GM12878 (cell line): Measurements from ENCODE around the gene GTF2B.
"Not testable (repeated sequence)": the region's sequence is repeated elsewhere in the genome, so short reads cannot be mapped to it uniquely, and the experiment has no call there.

ENCODE experiments used
- CREB1 ChIP-seq: IDR thresholded peaks from 2 replicates; pipeline ENCODE4 v1.6.1; 2012; ENCODE audit warnings: low read depth, mild to moderate bottlenecking, inconsistent platforms
- EZH2 ChIP-seq: IDR thresholded peaks from 2 replicates; pipeline ENCODE4 v1.6.1; 2012; ENCODE audit warnings: low read depth, mild to moderate bottlenecking, control low read depth, inconsistent platforms, low read length, borderline replicate concordance; ENCODE audit not compliant: control insufficient read depth
- HCFC1 ChIP-seq: fragments of 150-350 bp; IDR thresholded peaks from 2 replicates; pipeline ENCODE4 v1.6.1; 2014; ENCODE audit warnings: low read length
- NFIC ChIP-seq: IDR thresholded peaks from 2 replicates; pipeline ENCODE4 v1.6.1; 2012; ENCODE audit warnings: low read depth, mild to moderate bottlenecking, inconsistent platforms, low read length, moderate library complexity
- SP1 ChIP-seq: IDR thresholded peaks from one replicate; pipeline ENCODE4 v1.6.1; 2011; ENCODE audit warnings: low read depth, low read length
- TF ChIP-seq, protein P1 (sequence below), 3 experiments: IDR thresholded peaks in 2 of 3; conservative IDR thresholded peaks in 1 of 3; 2 replicates each; pipeline ENCODE4 v1.5.1; 2011; ENCODE audit warnings: low read depth in 3 of 3, low read length in 3 of 3, mild to moderate bottlenecking in 3 of 3, control low read depth in 2 of 3, moderate library complexity in 2 of 3, inconsistent platforms in 1 of 3, mixed read lengths in 1 of 3; ENCODE audit not compliant: control insufficient read depth in 2 of 3, insufficient read depth in 1 of 3; ENCODE audit errors: extremely low read depth in 1 of 3
- TF ChIP-seq, protein P2 (sequence below): IDR thresholded peaks from 2 replicates; pipeline ENCODE4 v1.6.1; 2011; ENCODE audit warnings: borderline replicate concordance, low read depth, mild to moderate bottlenecking, moderate library complexity, mixed read lengths, low read length; ENCODE audit not compliant: insufficient read depth; ENCODE audit errors: extremely low read length
- TF ChIP-seq, protein P3 (sequence below): fragments of 450-650 bp; IDR thresholded peaks from 2 replicates; pipeline ENCODE4 v1.6.1; 2017; ENCODE audit warnings: low read depth, mild to moderate bottlenecking, moderate library complexity
- TF ChIP-seq, protein P4 (sequence below): fragments of 450-650 bp; IDR thresholded peaks from 2 replicates; pipeline ENCODE4 v1.6.1; 2017; ENCODE audit warnings: mild to moderate bottlenecking
- TF ChIP-seq, protein P5 (sequence below): fragments of 450-650 bp; IDR thresholded peaks from 2 replicates; pipeline ENCODE4 v1.6.1; 2016; ENCODE audit warnings: mild to moderate bottlenecking, moderate library complexity, borderline replicate concordance
- TF ChIP-seq, protein P6 (sequence below): IDR thresholded peaks from 2 replicates; pipeline ENCODE4 v1.6.1; 2012; ENCODE audit warnings: mild to moderate bottlenecking, low read depth, low read length
- TF ChIP-seq, protein P7 (sequence below): fragments of 150-350 bp; IDR thresholded peaks from 2 replicates; pipeline ENCODE4 v1.6.1; 2016; ENCODE audit warnings: low read depth, low read length

DNA sequence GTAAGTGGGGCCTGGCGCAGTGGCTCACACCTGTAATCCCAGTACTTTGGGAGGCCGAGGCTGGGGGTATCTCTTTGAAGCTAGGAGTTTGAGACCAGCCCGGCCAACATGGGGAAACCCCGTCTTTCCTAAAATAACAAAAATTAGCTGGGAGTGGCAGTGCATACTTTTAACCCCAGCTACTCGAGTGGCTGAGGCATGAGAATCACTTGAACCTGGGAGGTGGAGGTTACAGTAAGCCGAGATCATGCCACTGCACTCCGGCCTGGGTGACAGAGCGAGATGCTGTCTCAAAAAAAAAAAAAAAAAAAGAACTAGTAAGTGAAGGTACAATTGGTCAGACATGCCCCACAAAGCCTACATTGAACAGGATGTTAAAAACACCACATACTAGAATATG is 10.7 kb downstream of the GTF2B start:
- TF ChIP-seq, protein P1, sequence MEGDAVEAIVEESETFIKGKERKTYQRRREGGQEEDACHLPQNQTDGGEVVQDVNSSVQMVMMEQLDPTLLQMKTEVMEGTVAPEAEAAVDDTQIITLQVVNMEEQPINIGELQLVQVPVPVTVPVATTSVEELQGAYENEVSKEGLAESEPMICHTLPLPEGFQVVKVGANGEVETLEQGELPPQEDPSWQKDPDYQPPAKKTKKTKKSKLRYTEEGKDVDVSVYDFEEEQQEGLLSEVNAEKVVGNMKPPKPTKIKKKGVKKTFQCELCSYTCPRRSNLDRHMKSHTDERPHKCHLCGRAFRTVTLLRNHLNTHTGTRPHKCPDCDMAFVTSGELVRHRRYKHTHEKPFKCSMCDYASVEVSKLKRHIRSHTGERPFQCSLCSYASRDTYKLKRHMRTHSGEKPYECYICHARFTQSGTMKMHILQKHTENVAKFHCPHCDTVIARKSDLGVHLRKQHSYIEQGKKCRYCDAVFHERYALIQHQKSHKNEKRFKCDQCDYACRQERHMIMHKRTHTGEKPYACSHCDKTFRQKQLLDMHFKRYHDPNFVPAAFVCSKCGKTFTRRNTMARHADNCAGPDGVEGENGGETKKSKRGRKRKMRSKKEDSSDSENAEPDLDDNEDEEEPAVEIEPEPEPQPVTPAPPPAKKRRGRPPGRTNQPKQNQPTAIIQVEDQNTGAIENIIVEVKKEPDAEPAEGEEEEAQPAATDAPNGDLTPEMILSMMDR (IDR thresholded peaks at IDR 0.05 in 2 of 3, conservative IDR thresholded peaks at IDR 0.05 in 1 of 3; ENCODE audit: control insufficient read depth in 2 of 3, extremely low read depth in 1 of 3, insufficient read depth in 1 of 3, low read depth in 3 of 3, low read length in 3 of 3): not testable (repeated sequence)
- TF ChIP-seq, protein P2, sequence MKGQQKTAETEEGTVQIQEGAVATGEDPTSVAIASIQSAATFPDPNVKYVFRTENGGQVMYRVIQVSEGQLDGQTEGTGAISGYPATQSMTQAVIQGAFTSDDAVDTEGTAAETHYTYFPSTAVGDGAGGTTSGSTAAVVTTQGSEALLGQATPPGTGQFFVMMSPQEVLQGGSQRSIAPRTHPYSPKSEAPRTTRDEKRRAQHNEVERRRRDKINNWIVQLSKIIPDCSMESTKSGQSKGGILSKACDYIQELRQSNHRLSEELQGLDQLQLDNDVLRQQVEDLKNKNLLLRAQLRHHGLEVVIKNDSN: not testable (repeated sequence)
- TF ChIP-seq EZH2, SP1, CREB1, NFIC, HCFC1: not testable (repeated sequence)
- TF ChIP-seq, protein P3, sequence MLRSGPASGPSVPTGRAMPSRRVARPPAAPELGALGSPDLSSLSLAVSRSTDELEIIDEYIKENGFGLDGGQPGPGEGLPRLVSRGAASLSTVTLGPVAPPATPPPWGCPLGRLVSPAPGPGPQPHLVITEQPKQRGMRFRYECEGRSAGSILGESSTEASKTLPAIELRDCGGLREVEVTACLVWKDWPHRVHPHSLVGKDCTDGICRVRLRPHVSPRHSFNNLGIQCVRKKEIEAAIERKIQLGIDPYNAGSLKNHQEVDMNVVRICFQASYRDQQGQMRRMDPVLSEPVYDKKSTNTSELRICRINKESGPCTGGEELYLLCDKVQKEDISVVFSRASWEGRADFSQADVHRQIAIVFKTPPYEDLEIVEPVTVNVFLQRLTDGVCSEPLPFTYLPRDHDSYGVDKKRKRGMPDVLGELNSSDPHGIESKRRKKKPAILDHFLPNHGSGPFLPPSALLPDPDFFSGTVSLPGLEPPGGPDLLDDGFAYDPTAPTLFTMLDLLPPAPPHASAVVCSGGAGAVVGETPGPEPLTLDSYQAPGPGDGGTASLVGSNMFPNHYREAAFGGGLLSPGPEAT: not testable (repeated sequence)
- TF ChIP-seq, protein P4, sequence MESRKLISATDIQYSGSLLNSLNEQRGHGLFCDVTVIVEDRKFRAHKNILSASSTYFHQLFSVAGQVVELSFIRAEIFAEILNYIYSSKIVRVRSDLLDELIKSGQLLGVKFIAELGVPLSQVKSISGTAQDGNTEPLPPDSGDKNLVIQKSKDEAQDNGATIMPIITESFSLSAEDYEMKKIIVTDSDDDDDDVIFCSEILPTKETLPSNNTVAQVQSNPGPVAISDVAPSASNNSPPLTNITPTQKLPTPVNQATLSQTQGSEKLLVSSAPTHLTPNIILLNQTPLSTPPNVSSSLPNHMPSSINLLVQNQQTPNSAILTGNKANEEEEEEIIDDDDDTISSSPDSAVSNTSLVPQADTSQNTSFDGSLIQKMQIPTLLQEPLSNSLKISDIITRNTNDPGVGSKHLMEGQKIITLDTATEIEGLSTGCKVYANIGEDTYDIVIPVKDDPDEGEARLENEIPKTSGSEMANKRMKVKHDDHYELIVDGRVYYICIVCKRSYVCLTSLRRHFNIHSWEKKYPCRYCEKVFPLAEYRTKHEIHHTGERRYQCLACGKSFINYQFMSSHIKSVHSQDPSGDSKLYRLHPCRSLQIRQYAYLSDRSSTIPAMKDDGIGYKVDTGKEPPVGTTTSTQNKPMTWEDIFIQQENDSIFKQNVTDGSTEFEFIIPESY: not testable (repeated sequence)
- TF ChIP-seq, protein P5, sequence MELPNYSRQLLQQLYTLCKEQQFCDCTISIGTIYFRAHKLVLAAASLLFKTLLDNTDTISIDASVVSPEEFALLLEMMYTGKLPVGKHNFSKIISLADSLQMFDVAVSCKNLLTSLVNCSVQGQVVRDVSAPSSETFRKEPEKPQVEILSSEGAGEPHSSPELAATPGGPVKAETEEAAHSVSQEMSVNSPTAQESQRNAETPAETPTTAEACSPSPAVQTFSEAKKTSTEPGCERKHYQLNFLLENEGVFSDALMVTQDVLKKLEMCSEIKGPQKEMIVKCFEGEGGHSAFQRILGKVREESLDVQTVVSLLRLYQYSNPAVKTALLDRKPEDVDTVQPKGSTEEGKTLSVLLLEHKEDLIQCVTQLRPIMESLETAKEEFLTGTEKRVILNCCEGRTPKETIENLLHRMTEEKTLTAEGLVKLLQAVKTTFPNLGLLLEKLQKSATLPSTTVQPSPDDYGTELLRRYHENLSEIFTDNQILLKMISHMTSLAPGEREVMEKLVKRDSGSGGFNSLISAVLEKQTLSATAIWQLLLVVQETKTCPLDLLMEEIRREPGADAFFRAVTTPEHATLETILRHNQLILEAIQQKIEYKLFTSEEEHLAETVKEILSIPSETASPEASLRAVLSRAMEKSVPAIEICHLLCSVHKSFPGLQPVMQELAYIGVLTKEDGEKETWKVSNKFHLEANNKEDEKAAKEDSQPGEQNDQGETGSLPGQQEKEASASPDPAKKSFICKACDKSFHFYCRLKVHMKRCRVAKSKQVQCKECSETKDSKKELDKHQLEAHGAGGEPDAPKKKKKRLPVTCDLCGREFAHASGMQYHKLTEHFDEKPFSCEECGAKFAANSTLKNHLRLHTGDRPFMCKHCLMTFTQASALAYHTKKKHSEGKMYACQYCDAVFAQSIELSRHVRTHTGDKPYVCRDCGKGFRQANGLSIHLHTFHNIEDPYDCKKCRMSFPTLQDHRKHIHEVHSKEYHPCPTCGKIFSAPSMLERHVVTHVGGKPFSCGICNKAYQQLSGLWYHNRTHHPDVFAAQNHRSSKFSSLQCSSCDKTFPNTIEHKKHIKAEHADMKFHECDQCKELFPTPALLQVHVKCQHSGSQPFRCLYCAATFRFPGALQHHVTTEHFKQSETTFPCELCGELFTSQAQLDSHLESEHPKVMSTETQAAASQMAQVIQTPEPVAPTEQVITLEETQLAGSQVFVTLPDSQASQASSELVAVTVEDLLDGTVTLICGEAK: not testable (repeated sequence)
- TF ChIP-seq, protein P6, sequence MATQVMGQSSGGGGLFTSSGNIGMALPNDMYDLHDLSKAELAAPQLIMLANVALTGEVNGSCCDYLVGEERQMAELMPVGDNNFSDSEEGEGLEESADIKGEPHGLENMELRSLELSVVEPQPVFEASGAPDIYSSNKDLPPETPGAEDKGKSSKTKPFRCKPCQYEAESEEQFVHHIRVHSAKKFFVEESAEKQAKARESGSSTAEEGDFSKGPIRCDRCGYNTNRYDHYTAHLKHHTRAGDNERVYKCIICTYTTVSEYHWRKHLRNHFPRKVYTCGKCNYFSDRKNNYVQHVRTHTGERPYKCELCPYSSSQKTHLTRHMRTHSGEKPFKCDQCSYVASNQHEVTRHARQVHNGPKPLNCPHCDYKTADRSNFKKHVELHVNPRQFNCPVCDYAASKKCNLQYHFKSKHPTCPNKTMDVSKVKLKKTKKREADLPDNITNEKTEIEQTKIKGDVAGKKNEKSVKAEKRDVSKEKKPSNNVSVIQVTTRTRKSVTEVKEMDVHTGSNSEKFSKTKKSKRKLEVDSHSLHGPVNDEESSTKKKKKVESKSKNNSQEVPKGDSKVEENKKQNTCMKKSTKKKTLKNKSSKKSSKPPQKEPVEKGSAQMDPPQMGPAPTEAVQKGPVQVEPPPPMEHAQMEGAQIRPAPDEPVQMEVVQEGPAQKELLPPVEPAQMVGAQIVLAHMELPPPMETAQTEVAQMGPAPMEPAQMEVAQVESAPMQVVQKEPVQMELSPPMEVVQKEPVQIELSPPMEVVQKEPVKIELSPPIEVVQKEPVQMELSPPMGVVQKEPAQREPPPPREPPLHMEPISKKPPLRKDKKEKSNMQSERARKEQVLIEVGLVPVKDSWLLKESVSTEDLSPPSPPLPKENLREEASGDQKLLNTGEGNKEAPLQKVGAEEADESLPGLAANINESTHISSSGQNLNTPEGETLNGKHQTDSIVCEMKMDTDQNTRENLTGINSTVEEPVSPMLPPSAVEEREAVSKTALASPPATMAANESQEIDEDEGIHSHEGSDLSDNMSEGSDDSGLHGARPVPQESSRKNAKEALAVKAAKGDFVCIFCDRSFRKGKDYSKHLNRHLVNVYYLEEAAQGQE: not testable (repeated sequence)
- TF ChIP-seq, protein P7, sequence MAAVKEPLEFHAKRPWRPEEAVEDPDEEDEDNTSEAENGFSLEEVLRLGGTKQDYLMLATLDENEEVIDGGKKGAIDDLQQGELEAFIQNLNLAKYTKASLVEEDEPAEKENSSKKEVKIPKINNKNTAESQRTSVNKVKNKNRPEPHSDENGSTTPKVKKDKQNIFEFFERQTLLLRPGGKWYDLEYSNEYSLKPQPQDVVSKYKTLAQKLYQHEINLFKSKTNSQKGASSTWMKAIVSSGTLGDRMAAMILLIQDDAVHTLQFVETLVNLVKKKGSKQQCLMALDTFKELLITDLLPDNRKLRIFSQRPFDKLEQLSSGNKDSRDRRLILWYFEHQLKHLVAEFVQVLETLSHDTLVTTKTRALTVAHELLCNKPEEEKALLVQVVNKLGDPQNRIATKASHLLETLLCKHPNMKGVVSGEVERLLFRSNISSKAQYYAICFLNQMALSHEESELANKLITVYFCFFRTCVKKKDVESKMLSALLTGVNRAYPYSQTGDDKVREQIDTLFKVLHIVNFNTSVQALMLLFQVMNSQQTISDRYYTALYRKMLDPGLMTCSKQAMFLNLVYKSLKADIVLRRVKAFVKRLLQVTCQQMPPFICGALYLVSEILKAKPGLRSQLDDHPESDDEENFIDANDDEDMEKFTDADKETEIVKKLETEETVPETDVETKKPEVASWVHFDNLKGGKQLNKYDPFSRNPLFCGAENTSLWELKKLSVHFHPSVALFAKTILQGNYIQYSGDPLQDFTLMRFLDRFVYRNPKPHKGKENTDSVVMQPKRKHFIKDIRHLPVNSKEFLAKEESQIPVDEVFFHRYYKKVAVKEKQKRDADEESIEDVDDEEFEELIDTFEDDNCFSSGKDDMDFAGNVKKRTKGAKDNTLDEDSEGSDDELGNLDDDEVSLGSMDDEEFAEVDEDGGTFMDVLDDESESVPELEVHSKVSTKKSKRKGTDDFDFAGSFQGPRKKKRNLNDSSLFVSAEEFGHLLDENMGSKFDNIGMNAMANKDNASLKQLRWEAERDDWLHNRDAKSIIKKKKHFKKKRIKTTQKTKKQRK: not testable (repeated sequence)
